Thoracic aorta (tissue), 2 donors: ENCODE data around the gene FRYL. TPM values are rescaled to one million over a fixed set of nuclear protein-coding genes. Genes with fewer than 3 reads are reported as not detected.

ENCODE experiments used
- ATAC-seq: fragments of 150-250 bp; one replicate; pipeline ENCODE4 v1.8.0; 2017; ENCODE audit warnings: low read depth; ENCODE audit not compliant: insufficient number of reproducible peaks, low FRiP score
- DNase-seq: peaks from one replicate; pipeline ENCODE4 v3.0.0-alpha.2; 2020; ENCODE audit warnings: low spot score
- H3K27ac ChIP-seq, 2 donors: fragments of 200-600 bp; sonication (generic); 1 replicate in 1 of 2; 2 replicates in 1 of 2; pipeline ENCODE4 v1.5.1; 2016; ENCODE audit warnings: mild to moderate bottlenecking in 2 of 2, moderate library complexity in 2 of 2
- H3K27me3 ChIP-seq: fragments of 200-600 bp; sonication (generic); replicated peaks from 2 replicates; pipeline ENCODE4 v1.6.0; 2016; ENCODE audit warnings: mild to moderate bottlenecking; ENCODE audit not compliant: insufficient read depth
- H3K36me3 ChIP-seq: fragments of 200-600 bp; sonication (generic); one replicate; pipeline ENCODE4 v1.5.1; 2016
- H3K4me1 ChIP-seq, 2 donors: fragments of 200-600 bp; sonication (generic); 1 replicate in 1 of 2; 2 replicates in 1 of 2; pipeline versions ENCODE4 v1.5.1 to v1.6.0; 2016; ENCODE audit warnings: low read depth in 2 of 2, mild to moderate bottlenecking in 1 of 2; ENCODE audit not compliant: control insufficient read depth in 1 of 2
- H3K4me3 ChIP-seq: fragments of 200-600 bp; sonication (generic); 2 replicates; pipeline ENCODE4 v1.5.1; 2016; ENCODE audit warnings: mild to moderate bottlenecking
- H3K9me3 ChIP-seq: fragments of 200-600 bp; sonication (generic); 2 replicates; pipeline ENCODE4 v1.5.1; 2016
- CTCF ChIP-seq: fragments of 200-600 bp; sonication (generic); IDR thresholded peaks from one replicate; pipeline ENCODE4 v1.5.1; 2019; ENCODE audit warnings: antibody characterized with exemption
- total RNA-seq, 2 donors: library from RNA; depleted of rRNA; stranded (reverse); fragments of >200 nt; gene quantifications; one replicate each; pipeline versions ENCODE4 v1.1.0 to v1.2.3, GENCODE V29; 2016

Gene FRYL
- total RNA-seq, 2 donors from 2014 or later, result 108 to 155 TPM

- ATAC-seq, result no peak
- Histone ChIP-seq H3K4me1 (no peaks in the 10 kb centered on the region), H3K27me3 (no peaks in the 10 kb centered on the region), H3K9me3 (no peaks in the 10 kb centered on the region), H3K27ac (no peak overlapping the region), H3K4me3 (no peak overlapping the region), H3K36me3 (peaks cover 46% of the 10 kb centered on the region)
- no peak for DNase-seq
- TF ChIP-seq CTCF, result no peak
These were observed 214.6 kb downstream of the FRYL start for GRCh38 chr4:48565362-48566033.

- Histone ChIP-seq H3K27me3 (no peaks in the 10 kb centered on the region), H3K9me3 (no peaks in the 10 kb centered on the region), H3K4me3 (no peak overlapping the region), H3K36me3 (peaks cover 44% of the 10 kb centered on the region), H3K27ac (no peak overlapping the region), H3K4me1 (no peaks in the 10 kb centered on the region)
- no peak for TF ChIP-seq CTCF
- ATAC-seq (no peak), DNase-seq (no peak)
These were observed 215.9 kb downstream of the FRYL start for GRCh38 chr4:48564151-48564550.

GRCh38 chr4:48558819-48559218 lies 221.3 kb downstream of the FRYL start:
- H3K9me3 ChIP-seq, result no peaks in the 10 kb centered on the region
- ATAC-seq (no peak), DNase-seq (no peak)
- no peak overlapping the region for H3K4me3 ChIP-seq
- H3K27me3 ChIP-seq, result no peaks in the 10 kb centered on the region
- no peak for TF ChIP-seq CTCF
- peaks cover 47% of the 10 kb centered on the region for H3K36me3 ChIP-seq
- H3K4me1 ChIP-seq, result no peaks in the 10 kb centered on the region
- no peak overlapping the region for H3K27ac ChIP-seq

- peaks cover 44% of the 10 kb centered on the region for H3K36me3 ChIP-seq
- DNase-seq (no peak), ATAC-seq (no peak)
- no peaks in the 10 kb centered on the region for H3K27me3 ChIP-seq
- no peak overlapping the region for H3K4me3 ChIP-seq
- no peaks in the 10 kb centered on the region for H3K4me1 ChIP-seq
- no peak overlapping the region for H3K27ac ChIP-seq
- no peak for TF ChIP-seq CTCF
- no peaks in the 10 kb centered on the region for H3K9me3 ChIP-seq
These were observed 222.1 kb downstream of the FRYL start for GRCh38 chr4:48558026-48558425.

- Histone ChIP-seq H3K27ac (no peak overlapping the region), H3K9me3 (no peaks in the 10 kb centered on the region), H3K27me3 (no peaks in the 10 kb centered on the region), H3K36me3 (peaks cover 42% of the 10 kb centered on the region), H3K4me1 (no peaks in the 10 kb centered on the region), H3K4me3 (no peak overlapping the region)
- no peak for DNase-seq
- no peak for ATAC-seq
- TF ChIP-seq CTCF, result no peak
These were observed 222.6 kb downstream of the FRYL start for GRCh38 chr4:48557478-48557877.
